Measurements from ENCODE around the gene ARV1. TPM values are rescaled to one million over a fixed set of nuclear protein-coding genes. Genes with fewer than 3 reads are reported as not detected.
"Not testable (repeated sequence)": the region's sequence is repeated elsewhere in the genome, so short reads cannot be mapped to it uniquely, and the experiment has no call there.

The ARV1 gene
- total and polyA plus RNA-seq, 4 donors, result 10.7 to 19.6 (median 11.9) TPM

DNA sequence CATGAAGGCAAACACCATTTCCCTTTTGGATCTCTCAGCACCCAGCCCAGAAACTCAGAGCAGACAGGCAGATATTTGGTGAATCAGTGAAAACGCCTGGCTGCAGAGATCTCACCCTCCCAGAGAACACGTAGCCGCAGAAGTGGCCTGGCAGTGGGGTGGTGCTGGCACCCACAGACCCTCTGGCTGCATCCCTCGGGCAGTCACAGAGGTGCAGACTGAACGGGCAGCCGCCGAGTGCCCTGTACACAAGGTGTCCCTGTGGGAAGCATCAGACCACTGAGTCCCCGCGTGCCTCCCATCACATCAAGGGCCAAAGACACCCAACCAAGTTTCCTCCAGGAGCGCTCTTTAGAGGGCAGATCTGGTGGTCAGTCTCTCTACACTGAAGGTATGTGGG lies 49.1 kb downstream of the ARV1 start:
- H3K27ac ChIP-seq (ENCODE audit: low read depth in 1 of 2, low read length in 2 of 2), result no peak overlapping the region
- no peak for ATAC-seq (ENCODE audit: low FRiP score)
- no peak overlapping the region for H3K4me3 ChIP-seq (ENCODE audit: low read length in 2 of 2)
- WGBS, 2 donors, result 92 to 96% methylated on average over 10 of the region's 10 CpGs
- no peaks in the 10 kb centered on the region for H3K27me3 ChIP-seq (ENCODE audit: control insufficient read depth in 1 of 2, insufficient read depth in 2 of 2, low read length in 1 of 2)
- H3K36me3 ChIP-seq (ENCODE audit: control insufficient read depth in 1 of 2, insufficient read depth in 2 of 2, low read length in 1 of 2), result no peaks in the 10 kb centered on the region
- H3K4me1 ChIP-seq (ENCODE audit: control insufficient read depth in 1 of 2, insufficient read depth in 2 of 2, low read length in 2 of 2), result no peaks in the 10 kb centered on the region
- H3K9me3 ChIP-seq (ENCODE audit: control insufficient read depth, low read length), result no peaks in the 10 kb centered on the region
- no peak for DNase-seq
- intact Hi-C loops (cut with DNase I), result no loop called here

GRCh38 chr1:231028682-231029081 lies 49.8 kb downstream of the ARV1 start:
- WGBS, 2 donors, result 78 to 86% methylated on average over 7 of the region's 7 CpGs
- H3K36me3 ChIP-seq (ENCODE audit: control insufficient read depth in 1 of 2, insufficient read depth in 2 of 2, low read length in 1 of 2), result no peaks in the 10 kb centered on the region
- intact Hi-C loops (cut with DNase I), result no loop called here
- no peak for DNase-seq
- no peaks in the 10 kb centered on the region for H3K9me3 ChIP-seq (ENCODE audit: control insufficient read depth, low read length)
- no peak for ATAC-seq (ENCODE audit: low FRiP score)
- no peaks in the 10 kb centered on the region for H3K4me1 ChIP-seq (ENCODE audit: control insufficient read depth in 1 of 2, insufficient read depth in 2 of 2, low read length in 2 of 2)
- H3K27ac ChIP-seq (ENCODE audit: low read depth in 1 of 2, low read length in 2 of 2), result no peak overlapping the region
- H3K27me3 ChIP-seq (ENCODE audit: control insufficient read depth in 1 of 2, insufficient read depth in 2 of 2, low read length in 1 of 2), result no peaks in the 10 kb centered on the region
- no peak overlapping the region for H3K4me3 ChIP-seq (ENCODE audit: low read length in 2 of 2)

GRCh38 chr1:231029247-231029646 lies 50.4 kb downstream of the ARV1 start:
- H3K9me3 ChIP-seq (ENCODE audit: control insufficient read depth, low read length); H3K4me3 ChIP-seq (ENCODE audit: low read length in 2 of 2); DNase-seq; intact Hi-C loops (cut with DNase I); H3K36me3 ChIP-seq (ENCODE audit: control insufficient read depth in 1 of 2, insufficient read depth in 2 of 2, low read length in 1 of 2); H3K27me3 ChIP-seq (ENCODE audit: control insufficient read depth in 1 of 2, insufficient read depth in 2 of 2, low read length in 1 of 2); H3K4me1 ChIP-seq (ENCODE audit: control insufficient read depth in 1 of 2, insufficient read depth in 2 of 2, low read length in 2 of 2); H3K27ac ChIP-seq (ENCODE audit: low read depth in 1 of 2, low read length in 2 of 2); ATAC-seq (ENCODE audit: low FRiP score): not testable (repeated sequence)
- 94 to 96% methylated on average over 4 of the region's 4 CpGs for WGBS, 2 donors

DNA sequence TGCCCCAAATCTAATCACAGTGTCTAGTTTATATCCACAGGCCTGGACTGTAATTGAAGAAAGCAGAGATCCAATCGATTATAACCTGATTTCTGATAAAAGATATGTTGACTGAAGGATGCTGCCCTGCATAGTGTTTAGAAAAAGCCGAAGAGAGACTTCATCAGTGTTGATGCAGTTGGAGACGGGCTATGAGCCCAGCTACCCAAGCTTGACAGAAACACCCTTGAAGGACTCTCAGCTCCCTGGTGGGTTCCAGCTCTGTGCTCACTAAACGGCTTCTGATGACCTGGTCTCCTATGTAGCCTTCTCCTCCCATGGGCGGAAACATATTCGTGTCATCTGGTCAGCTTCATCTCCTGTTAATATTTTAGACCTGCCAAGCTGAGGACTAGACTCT lies 50.9 kb downstream of the ARV1 start:
- 88 to 91% methylated on average over 6 of the region's 6 CpGs for WGBS, 2 donors
- Histone ChIP-seq H3K9me3 (ENCODE audit: control insufficient read depth, low read length) (no peaks in the 10 kb centered on the region), H3K27me3 (ENCODE audit: control insufficient read depth in 1 of 2, insufficient read depth in 2 of 2, low read length in 1 of 2) (no peaks in the 10 kb centered on the region), H3K27ac (ENCODE audit: low read depth in 1 of 2, low read length in 2 of 2) (no peak overlapping the region), H3K36me3 (ENCODE audit: control insufficient read depth in 1 of 2, insufficient read depth in 2 of 2, low read length in 1 of 2) (no peaks in the 10 kb centered on the region), H3K4me1 (ENCODE audit: control insufficient read depth in 1 of 2, insufficient read depth in 2 of 2, low read length in 2 of 2) (no peaks in the 10 kb centered on the region), H3K4me3 (ENCODE audit: low read length in 2 of 2) (no peak overlapping the region)
- DNase-seq, result no peak
- intact Hi-C loops (cut with DNase I), result no loop called here
- ATAC-seq (ENCODE audit: low FRiP score), result no peak

DNA sequence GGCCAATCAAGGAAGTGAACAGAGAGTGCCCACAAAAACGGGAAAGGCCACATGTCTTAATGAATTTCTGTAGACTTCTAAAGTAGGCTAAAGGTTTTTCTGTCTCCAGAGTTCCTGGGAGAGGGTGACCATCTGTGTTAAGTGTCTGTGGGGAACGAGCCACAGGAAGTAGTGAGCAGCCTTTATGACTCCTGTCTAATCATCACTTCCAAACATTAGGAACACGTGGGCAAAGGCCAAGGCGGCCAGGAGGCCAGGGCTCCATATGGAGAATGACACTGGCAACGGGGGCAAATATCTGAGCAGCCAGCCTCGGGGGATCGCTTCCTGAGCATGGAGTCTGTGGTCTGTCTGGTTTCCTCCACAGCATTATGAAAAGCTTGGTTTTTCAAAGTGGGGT lies 54.1 kb downstream of the ARV1 start:
- WGBS, 2 donors, result 50 to 51% methylated on average over 7 of the region's 7 CpGs
- intact Hi-C loops (cut with DNase I), result no loop called here
- Histone ChIP-seq H3K9me3 (ENCODE audit: control insufficient read depth, low read length) (no peaks in the 10 kb centered on the region), H3K36me3 (ENCODE audit: control insufficient read depth in 1 of 2, insufficient read depth in 2 of 2, low read length in 1 of 2) (no peaks in the 10 kb centered on the region), H3K4me1 (ENCODE audit: control insufficient read depth in 1 of 2, insufficient read depth in 2 of 2, low read length in 2 of 2) (no peaks in the 10 kb centered on the region), H3K27ac (ENCODE audit: low read depth in 1 of 2, low read length in 2 of 2) (no peak overlapping the region), H3K27me3 (ENCODE audit: control insufficient read depth in 1 of 2, insufficient read depth in 2 of 2, low read length in 1 of 2) (no peaks in the 10 kb centered on the region), H3K4me3 (ENCODE audit: low read length in 2 of 2) (no peak overlapping the region)
- ATAC-seq (ENCODE audit: low FRiP score) (no peak), DNase-seq (no peak)

DNA sequence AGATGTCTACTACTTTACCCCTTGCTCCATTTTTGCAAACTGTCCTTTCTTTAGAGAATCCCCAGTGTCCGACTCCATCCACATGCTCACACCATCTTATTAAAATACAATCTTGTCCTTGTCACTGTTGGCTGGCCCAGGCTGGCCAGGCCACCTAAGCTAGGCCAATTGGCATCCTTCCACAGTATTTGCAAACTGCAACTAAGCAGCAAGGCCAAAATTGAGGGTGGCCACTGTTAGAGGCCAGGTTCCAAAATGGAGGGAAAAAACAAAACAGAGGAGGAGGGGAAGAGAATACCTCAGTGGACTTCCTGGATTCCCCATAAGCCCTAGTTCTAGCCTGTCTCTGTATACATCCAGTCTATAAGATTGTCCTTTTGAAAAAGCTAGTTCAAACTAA lies 56.9 kb downstream of the ARV1 start:
- DNase-seq (no peak), ATAC-seq (ENCODE audit: low FRiP score) (no peak)
- no peaks in the 10 kb centered on the region for H3K9me3 ChIP-seq (ENCODE audit: control insufficient read depth, low read length)
- H3K36me3 ChIP-seq (ENCODE audit: control insufficient read depth in 1 of 2, insufficient read depth in 2 of 2, low read length in 1 of 2), result no peaks in the 10 kb centered on the region
- WGBS, 2 donors, result 93 to 100% methylated on average over 1 of the region's 1 CpG
- no peaks in the 10 kb centered on the region for H3K4me1 ChIP-seq (ENCODE audit: control insufficient read depth in 1 of 2, insufficient read depth in 2 of 2, low read length in 2 of 2)
- H3K27ac ChIP-seq (ENCODE audit: low read depth in 1 of 2, low read length in 2 of 2), result no peak overlapping the region
- H3K27me3 ChIP-seq (ENCODE audit: control insufficient read depth in 1 of 2, insufficient read depth in 2 of 2, low read length in 1 of 2), result no peaks in the 10 kb centered on the region
- H3K4me3 ChIP-seq (ENCODE audit: low read length in 2 of 2), result no peak overlapping the region
- intact Hi-C loops (cut with DNase I), result no loop called here

GRCh38 chr1:231036416-231036815 lies 57.5 kb downstream of the ARV1 start:
- no peak for ATAC-seq (ENCODE audit: low FRiP score)
- H3K27ac ChIP-seq (ENCODE audit: low read depth in 1 of 2, low read length in 2 of 2), result no peak overlapping the region

DNA sequence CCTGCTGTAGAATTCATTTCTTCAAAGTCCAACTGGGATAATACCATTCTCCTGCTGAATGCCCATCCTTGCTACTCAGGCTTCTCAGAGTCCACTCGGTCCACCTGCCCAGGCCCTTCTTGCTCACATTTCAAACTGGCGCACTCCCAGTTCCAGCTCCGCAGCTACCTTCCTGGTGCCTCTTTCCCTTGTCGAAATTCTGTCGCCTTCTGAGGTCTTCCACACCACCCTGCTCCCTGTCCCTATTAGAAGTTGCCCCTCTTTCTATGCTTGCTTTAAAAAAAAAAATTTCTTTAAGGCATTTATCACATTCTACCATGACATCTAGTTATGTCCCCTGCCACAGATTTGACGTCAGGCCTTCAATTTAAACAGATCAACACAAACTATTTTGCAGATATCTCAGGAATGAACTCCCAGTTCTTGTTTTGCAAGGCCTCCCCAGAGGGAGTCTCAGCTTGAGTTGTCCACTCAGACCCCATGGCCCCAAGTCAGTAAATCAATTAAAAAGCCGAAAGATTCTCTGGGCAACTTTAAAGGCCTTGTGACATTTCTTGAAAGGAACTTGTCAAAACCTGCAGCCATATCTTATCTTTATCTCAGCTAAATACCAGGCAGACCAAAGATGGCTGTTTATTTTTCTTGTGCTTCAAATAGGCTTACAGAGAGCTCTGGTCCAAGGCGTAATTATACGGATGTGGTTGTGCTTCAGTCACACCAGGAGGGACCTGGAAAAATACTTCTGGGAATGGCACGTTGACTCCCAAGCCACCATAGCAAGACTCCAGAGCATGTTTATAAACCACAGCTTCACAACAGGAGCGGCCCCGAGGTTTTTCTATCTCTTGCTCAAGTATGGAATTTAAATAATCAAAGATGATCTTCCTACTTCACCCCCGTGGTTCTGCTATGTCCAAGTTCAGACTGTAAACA lies 59.0 kb downstream of the ARV1 start:
- Histone ChIP-seq H3K4me3 (ENCODE audit: low read length in 2 of 2) (no peak overlapping the region), H3K9me3 (ENCODE audit: control insufficient read depth, low read length) (no peaks in the 10 kb centered on the region), H3K36me3 (ENCODE audit: control insufficient read depth in 1 of 2, insufficient read depth in 2 of 2, low read length in 1 of 2) (no peaks in the 10 kb centered on the region), H3K4me1 (ENCODE audit: control insufficient read depth in 1 of 2, insufficient read depth in 2 of 2, low read length in 2 of 2) (no peaks in the 10 kb centered on the region), H3K27me3 (ENCODE audit: control insufficient read depth in 1 of 2, insufficient read depth in 2 of 2, low read length in 1 of 2) (no peaks in the 10 kb centered on the region), H3K27ac (ENCODE audit: low read depth in 1 of 2, low read length in 2 of 2) (no peak overlapping the region)
- DNase-seq (no peak), ATAC-seq (ENCODE audit: low FRiP score) (no peak)
- WGBS, 2 donors, result 84 to 93% methylated on average over 13 of the region's 13 CpGs
- intact Hi-C loops (cut with DNase I), result no loop called here

More at GRCh38 chr1:231036416-231036815, 57.5 kb downstream of the ARV1 start:
- intact Hi-C loops (cut with DNase I), result no loop called here
- H3K4me1 ChIP-seq (ENCODE audit: control insufficient read depth in 1 of 2, insufficient read depth in 2 of 2, low read length in 2 of 2), result no peaks in the 10 kb centered on the region
- 75 to 90% methylated on average over 5 of the region's 5 CpGs for whole genome bisulfite sequencing, 2 donors
- H3K27me3 ChIP-seq (ENCODE audit: control insufficient read depth in 1 of 2, insufficient read depth in 2 of 2, low read length in 1 of 2), result no peaks in the 10 kb centered on the region
- H3K4me3 ChIP-seq (ENCODE audit: low read length in 2 of 2), result no peak overlapping the region
- DNase-seq, result no peak
- H3K36me3 ChIP-seq (ENCODE audit: control insufficient read depth in 1 of 2, insufficient read depth in 2 of 2, low read length in 1 of 2), result no peaks in the 10 kb centered on the region
- H3K9me3 ChIP-seq (ENCODE audit: control insufficient read depth, low read length), result no peaks in the 10 kb centered on the region
